Measurements from ENCODE around the gene SNX25. TPM values are rescaled to one million over a fixed set of nuclear protein-coding genes. Genes with fewer than 3 reads are reported as not detected.
"Not testable (repeated sequence)": the region's sequence is repeated elsewhere in the genome, so short reads cannot be mapped to it uniquely, and the experiment has no call there.

Gene SNX25
- total RNA-seq, 6 donors from 2014 or later: 62.9 to 178 (median 123) TPM

DNA sequence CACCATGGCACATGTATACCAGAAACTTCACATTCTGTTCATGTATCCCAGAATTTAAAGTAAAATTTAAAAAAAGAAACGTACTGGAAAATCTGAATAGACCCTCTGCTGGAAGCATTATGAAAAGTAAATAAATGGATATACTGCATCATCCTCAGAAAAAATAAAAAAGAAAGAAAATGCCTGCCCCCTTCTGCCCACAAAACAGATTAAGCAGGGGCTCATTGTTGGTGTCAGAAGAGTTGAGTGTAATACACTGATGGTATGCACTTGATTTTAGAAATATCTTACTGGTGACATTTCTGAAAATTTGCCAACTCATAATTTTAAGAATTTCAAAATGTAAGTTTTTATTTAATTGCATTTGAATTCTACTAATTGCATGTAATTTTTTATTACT is 108.5 kb downstream of the SNX25 start:
- Histone ChIP-seq H3K4me3 (no peak overlapping the region), H3K36me3 (peaks cover 0 to 25% (median 6%) of the 10 kb centered on the region in 4 donors), H3K27me3 (no peaks in the 10 kb centered on the region), H3K27ac (no peak overlapping the region), H3K4me1 (no peaks in the 10 kb centered on the region), H3K9me3 (no peaks in the 10 kb centered on the region)
- no peak for ATAC-seq (ENCODE audit: low FRiP score in 2 of 2)
- TF ChIP-seq POLR2A (IDR thresholded peaks at IDR 0.05): no peak
- TF ChIP-seq EP300 (IDR thresholded peaks at IDR 0.05): no peak
- TF ChIP-seq, protein P1, sequence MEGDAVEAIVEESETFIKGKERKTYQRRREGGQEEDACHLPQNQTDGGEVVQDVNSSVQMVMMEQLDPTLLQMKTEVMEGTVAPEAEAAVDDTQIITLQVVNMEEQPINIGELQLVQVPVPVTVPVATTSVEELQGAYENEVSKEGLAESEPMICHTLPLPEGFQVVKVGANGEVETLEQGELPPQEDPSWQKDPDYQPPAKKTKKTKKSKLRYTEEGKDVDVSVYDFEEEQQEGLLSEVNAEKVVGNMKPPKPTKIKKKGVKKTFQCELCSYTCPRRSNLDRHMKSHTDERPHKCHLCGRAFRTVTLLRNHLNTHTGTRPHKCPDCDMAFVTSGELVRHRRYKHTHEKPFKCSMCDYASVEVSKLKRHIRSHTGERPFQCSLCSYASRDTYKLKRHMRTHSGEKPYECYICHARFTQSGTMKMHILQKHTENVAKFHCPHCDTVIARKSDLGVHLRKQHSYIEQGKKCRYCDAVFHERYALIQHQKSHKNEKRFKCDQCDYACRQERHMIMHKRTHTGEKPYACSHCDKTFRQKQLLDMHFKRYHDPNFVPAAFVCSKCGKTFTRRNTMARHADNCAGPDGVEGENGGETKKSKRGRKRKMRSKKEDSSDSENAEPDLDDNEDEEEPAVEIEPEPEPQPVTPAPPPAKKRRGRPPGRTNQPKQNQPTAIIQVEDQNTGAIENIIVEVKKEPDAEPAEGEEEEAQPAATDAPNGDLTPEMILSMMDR (IDR thresholded peaks at IDR 0.05): no peak
- DNase-seq: no peak
- WGBS, 2 donors: 84 to 100% methylated on average over 1 of the region's 1 CpG

DNA sequence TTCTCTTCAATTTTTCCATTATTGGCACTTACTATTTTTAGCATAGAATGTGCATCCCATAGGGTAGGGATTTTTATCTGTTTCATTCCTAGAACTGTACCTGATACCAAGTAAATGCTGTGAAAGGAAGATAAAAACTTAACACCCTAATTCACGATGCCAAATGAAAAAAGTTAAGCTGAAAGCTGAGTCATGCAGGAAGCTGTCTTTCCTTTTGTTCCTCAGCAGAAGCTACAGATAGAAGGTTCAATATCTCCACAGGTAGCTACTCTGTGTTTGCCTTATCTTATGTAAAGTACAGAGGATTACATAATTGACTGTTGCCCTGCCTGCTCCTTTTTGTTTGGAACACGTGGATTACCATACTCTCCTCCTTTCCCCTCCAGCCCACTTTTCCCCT is 109.3 kb downstream of the SNX25 start:
- Histone ChIP-seq H3K27ac (no peak overlapping the region), H3K9me3 (no peaks in the 10 kb centered on the region), H3K27me3 (no peaks in the 10 kb centered on the region), H3K36me3 (peaks cover 0 to 27% (median 7%) of the 10 kb centered on the region in 4 donors), H3K4me1 (no peaks in the 10 kb centered on the region), H3K4me3 (no peak overlapping the region)
- ATAC-seq (ENCODE audit: low FRiP score in 2 of 2) (no peak), DNase-seq (no peak)
- 37 to 40% methylated on average over 2 of the region's 2 CpGs for WGBS, 2 donors
- TF ChIP-seq POLR2AphosphoS5 (IDR thresholded peaks at IDR 0.05) (no peak), EP300 (IDR thresholded peaks at IDR 0.05) (no peak), POLR2A (IDR thresholded peaks at IDR 0.05) (no peak)
- TF ChIP-seq, protein P1 (IDR thresholded peaks at IDR 0.05): no peak

DNA sequence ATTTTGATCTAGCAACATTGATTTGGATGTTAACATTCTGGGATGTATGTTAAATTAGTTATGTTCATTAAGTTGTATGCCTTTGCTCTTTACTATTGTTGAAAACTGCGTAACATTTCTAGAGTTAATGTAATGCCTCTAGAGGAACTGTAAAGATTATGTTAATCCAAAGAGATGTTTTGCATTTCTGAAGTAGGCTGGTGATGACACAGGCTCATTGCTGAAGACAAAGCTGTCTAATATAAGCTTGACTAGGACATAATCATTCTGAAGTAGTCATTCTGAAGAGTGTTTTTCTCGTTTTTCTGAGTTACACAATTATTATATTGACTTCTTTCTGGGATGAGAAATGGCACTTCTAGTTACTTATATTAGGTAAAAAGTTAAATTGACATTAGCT is 113.4 kb downstream of the SNX25 start:
- ATAC-seq (ENCODE audit: low FRiP score in 2 of 2) (no peak), DNase-seq (no peak)
- Histone ChIP-seq H3K27ac (no peak overlapping the region), H3K4me1 (no peaks in the 10 kb centered on the region), H3K4me3 (no peak overlapping the region), H3K27me3 (no peaks in the 10 kb centered on the region), H3K36me3 (peaks cover 0 to 17% (median 3%) of the 10 kb centered on the region in 4 donors), H3K9me3 (no peaks in the 10 kb centered on the region)
- WGBS, 2 donors: 70 to 85% methylated on average over 2 of the region's 2 CpGs
- no peak for TF ChIP-seq EP300 (IDR thresholded peaks at IDR 0.05)
- no peak for TF ChIP-seq POLR2AphosphoS5 (IDR thresholded peaks at IDR 0.05)
- TF ChIP-seq POLR2A (IDR thresholded peaks at IDR 0.05): no peak
- TF ChIP-seq, protein P1 (IDR thresholded peaks at IDR 0.05): no peak

DNA sequence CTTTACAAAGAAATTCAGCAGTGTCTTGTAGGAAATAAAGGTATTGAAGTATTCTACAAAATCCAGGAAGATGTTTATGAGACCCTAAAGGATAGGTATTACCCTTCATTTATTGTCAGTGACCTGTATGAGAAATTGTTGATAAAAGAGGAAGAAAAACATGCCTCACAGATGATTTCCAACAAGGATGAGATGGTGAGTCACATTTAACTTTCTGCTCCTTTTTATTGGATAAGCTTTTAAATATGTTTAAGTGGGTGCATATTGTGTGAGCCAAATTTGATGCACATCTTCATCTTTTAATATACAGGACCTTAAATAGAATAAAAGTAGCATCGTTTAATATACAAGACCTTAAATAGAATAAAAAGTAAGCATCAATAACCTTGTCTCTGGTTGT is 114.2 kb downstream of the SNX25 start:
- peaks cover 0 to 17% (median 3%) of the 10 kb centered on the region in 4 donors for H3K36me3 ChIP-seq
- WGBS, 2 donors: 94% methylated on average over 1 of the region's 1 CpG
- TF ChIP-seq POLR2AphosphoS5 (IDR thresholded peaks at IDR 0.05) (no peak), POLR2A (IDR thresholded peaks at IDR 0.05) (no peak), EP300 (IDR thresholded peaks at IDR 0.05) (no peak)
- TF ChIP-seq, protein P1 (IDR thresholded peaks at IDR 0.05): no peak
- no peak overlapping the region for H3K4me3 ChIP-seq
- DNase-seq: no peak
- H3K9me3 ChIP-seq: no peaks in the 10 kb centered on the region
- no peaks in the 10 kb centered on the region for H3K27me3 ChIP-seq
- no peak for ATAC-seq (ENCODE audit: low FRiP score in 2 of 2)
- H3K4me1 ChIP-seq: no peaks in the 10 kb centered on the region
- H3K27ac ChIP-seq: no peak overlapping the region

DNA sequence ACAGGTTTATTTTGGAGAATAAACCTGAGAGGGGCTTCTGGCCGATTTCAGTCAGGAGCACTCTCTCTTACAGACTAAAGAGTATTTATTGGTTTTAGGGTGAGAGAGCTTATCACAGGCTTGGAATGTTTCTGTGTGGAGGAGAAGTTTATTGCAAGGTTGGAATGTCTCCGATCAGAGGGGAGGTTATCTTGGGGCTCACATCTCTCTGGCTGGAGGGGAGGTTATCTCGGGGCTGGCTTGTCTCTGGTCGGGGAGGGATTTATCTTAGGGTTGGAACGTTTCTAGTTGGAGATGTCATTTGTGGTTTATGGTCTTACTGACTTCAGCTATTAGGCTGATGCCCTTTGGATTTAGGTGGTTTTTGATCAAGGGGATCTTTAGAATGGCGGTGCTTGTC is 115.0 kb downstream of the SNX25 start:
- peaks cover 0 to 17% (median 3%) of the 10 kb centered on the region in 4 donors for H3K36me3 ChIP-seq
- not testable (repeated sequence) for H3K27ac ChIP-seq; DNase-seq; H3K9me3 ChIP-seq; H3K4me3 ChIP-seq; H3K4me1 ChIP-seq; ATAC-seq (ENCODE audit: low FRiP score in 2 of 2); H3K27me3 ChIP-seq
- WGBS, 2 donors: 85 to 89% methylated on average over 6 of the region's 6 CpGs

DNA sequence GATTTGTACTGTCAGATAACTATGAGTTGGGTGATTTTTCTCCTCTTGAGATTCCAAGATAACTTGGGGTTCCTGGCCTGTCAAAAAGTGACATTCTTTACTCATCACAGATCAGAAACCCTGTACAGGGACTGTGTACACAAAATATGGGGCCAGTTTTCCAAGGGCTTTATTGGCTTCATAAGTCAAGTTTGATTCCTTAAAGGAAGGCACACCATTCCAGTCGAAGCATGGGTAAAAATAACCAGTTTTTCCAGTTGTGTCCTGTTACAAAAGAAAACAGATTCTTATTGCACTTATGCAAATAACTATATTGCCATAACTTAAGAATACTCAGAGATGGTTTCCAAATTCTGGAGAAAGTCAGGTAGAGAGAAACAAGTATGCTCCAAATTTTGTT is 116.3 kb downstream of the SNX25 start:
- H3K36me3 ChIP-seq; H3K9me3 ChIP-seq; DNase-seq; ATAC-seq (ENCODE audit: low FRiP score in 2 of 2); H3K4me1 ChIP-seq; H3K27me3 ChIP-seq; H3K4me3 ChIP-seq; H3K27ac ChIP-seq: not testable (repeated sequence)
- 50 to 64% methylated on average over 1 of the region's 1 CpG for WGBS, 2 donors
